GM10266 (cell line): ENCODE measurements around the gene SERTAD3.
"Not testable (repeated sequence)": the region's sequence is repeated elsewhere in the genome, so short reads cannot be mapped to it uniquely, and the experiment has no call there.

Experiments used
- DNase-seq: peaks from one replicate; pipeline ENCODE4 v3.0.0; 2012; ENCODE audit errors: extremely low spot score
- TF ChIP-seq, protein P1 (sequence below): IDR thresholded peaks from 2 replicates; pipeline ENCODE4 v1.5.1; 2012; ENCODE audit warnings: mild to moderate bottlenecking, low read depth; ENCODE audit not compliant: control insufficient read depth, insufficient read depth; ENCODE audit errors: missing control alignments

The SERTAD3 gene

DNA sequence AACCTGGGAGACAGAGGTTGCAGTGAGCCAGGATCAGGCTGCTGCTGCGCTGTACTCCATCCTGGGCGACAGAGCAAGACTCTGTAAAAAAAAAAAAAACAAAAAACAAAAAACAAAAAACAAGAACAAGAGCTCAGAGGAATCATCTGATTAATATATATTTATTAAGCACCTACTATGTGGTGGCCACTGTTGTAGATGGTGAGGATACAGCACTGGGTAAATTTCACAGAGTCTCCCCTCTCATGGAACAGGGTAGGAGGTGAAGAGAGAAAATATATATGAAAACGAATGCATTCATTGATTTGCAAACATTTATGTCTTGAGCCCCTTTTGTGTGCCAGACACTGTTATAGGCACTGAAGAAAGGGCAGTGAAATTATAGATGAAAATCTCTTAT, 12.4 kb downstream of the SERTAD3 start:
- TF ChIP-seq, protein P1, sequence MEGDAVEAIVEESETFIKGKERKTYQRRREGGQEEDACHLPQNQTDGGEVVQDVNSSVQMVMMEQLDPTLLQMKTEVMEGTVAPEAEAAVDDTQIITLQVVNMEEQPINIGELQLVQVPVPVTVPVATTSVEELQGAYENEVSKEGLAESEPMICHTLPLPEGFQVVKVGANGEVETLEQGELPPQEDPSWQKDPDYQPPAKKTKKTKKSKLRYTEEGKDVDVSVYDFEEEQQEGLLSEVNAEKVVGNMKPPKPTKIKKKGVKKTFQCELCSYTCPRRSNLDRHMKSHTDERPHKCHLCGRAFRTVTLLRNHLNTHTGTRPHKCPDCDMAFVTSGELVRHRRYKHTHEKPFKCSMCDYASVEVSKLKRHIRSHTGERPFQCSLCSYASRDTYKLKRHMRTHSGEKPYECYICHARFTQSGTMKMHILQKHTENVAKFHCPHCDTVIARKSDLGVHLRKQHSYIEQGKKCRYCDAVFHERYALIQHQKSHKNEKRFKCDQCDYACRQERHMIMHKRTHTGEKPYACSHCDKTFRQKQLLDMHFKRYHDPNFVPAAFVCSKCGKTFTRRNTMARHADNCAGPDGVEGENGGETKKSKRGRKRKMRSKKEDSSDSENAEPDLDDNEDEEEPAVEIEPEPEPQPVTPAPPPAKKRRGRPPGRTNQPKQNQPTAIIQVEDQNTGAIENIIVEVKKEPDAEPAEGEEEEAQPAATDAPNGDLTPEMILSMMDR: no peak
- no peak for DNase-seq

DNA sequence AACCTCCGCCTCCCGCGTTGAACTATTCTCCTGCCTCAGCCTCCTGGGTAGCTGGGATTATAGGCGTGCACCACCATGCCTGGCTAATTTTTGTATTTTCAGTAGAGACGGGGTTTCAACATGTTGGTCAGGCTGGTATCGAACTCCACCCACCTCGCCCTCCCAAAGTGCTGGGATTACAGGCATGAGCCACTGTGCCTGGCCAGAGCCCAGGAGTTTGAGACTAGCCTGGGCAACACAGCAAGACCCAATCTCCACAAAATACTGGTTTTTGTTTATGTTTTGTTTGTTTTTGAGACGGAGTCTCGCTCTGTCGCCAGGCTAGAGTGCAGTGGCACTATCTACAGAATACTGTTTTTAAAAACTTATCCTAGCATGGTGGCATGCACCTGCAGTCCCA, 13.9 kb downstream of the SERTAD3 start:
- DNase-seq: not testable (repeated sequence)

DNA sequence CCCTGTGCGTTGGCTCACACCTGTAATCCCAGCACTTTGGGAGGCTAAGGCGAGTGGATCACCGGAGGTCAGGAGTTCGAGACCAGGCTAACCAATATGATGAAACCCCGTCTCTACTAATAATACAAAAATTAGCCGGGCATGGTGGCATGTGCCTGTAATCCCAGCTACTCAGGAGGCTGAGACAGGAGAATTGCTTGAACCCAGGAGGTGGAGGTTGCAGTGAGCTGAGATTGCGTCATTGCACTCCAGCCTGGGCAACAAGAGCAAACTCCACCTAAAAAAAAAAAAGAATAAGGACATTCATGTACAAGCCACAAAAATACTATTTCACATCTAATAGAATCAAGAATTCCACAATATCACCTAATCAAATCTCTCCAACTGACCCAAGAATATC, 15.9 kb downstream of the SERTAD3 start:
- DNase-seq: not testable (repeated sequence)

DNA sequence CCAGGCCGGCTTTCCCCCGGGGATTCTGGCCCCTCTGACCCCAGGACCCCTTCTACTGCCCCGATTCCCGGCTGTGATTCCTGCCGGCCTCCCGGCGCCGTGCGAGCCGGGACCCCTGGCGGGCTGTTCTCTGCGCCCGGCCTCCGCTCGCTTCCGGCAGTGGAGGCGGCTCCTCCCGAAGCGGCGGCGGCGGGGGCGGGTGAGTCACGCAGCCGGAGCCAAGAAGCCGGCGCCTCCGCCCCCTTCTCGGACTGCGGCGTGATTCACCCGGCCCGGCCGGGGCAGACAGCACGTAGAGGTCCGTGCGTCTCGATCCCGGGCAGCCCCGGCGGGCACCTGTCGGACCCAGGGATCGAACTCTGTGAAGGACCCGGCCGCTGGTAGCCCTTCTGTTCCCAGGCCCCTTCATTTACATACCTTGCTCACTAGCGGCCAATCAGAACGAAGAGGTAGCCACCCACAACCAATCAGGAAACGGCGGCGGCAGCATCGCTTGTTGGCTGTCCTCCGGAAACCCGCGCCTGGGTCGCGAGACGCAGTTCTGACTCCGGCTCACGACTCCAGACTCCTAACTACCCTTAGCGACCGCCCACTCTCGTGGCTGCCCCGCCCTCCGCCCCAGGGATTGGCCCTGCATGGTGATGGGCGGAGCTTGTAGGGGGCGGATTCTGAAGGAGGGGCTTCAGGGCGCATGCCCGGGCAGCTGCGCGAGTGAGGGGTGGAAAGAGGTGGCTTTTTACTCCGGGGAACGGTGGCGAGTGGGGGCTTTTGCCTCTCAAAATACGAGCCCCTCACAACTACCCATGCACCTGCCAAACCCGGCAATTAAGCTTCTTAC, 18.5 kb downstream of the SERTAD3 start, which contains the start of gene SERTAD1:
TSS of gene SERTAD1 (minus strand) at position 543 of the 838 bp plus-strand sequence. CDS start 2,446 bp downstream, outside the sequence.
- peak; percentile 99 for DNase-seq
- TF ChIP-seq, protein P1: peak; percentile 56

DNA sequence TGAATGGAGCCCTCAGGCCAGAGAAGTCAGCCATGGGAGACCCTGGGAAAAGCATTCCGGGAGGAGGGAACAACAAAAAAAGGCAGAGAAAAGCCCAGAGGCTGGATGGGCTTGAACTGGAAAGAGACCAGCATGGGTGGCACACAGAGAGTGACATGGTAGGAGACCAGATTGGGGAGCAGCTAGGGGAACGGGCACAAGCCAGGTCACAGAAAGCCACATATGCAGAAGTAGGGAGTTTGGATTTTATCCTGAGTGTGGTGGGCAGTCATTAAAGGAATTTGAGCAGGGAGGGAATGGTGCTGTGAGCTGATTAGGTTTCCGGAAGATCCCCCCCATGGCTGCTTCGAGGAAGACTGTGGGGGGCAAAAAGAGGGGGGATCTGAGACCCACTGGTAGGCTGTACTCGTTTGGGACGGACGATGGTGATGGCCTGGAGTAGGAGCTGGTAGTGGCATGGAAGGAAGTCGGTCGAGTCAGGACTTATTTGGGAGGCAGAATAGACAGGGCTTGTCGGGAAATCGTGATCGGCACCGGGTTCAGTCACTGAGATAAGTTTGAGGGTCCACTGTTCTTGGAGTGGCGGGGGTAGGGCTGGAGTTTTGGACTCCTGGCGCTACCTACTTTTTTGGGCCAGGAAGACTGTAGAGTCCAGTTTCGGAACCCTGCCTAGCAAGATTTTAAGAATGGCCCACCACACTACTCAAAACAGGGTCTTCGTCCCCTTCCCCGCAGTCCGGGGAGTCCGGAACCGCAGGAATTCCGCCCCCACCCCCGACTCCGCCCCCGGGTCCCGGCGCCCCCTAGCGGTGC, 19.3 kb downstream of the SERTAD3 start:
- peak; percentile 55 for DNase-seq
- TF ChIP-seq, protein P1: no peak

DNA sequence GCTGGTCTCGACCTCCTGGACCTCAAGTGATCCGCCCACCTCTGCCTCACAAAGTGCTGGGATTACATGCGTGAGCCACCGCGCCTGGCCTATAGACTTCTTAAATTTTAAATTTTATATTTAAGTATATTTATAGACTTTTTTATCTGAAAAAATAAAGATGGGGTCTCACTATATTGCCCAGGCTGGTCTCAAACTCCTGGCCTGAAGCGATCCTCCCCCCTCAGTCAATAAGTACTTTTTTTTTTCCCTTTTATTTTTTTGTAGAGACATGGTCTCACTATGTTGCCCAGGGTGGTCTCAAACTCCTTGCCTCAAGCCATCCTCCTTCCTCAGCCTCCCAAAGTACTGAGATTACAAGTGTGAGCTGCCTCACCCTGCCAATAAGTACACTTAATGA, 20.2 kb downstream of the SERTAD3 start:
- TF ChIP-seq, protein P1: no peak

DNA sequence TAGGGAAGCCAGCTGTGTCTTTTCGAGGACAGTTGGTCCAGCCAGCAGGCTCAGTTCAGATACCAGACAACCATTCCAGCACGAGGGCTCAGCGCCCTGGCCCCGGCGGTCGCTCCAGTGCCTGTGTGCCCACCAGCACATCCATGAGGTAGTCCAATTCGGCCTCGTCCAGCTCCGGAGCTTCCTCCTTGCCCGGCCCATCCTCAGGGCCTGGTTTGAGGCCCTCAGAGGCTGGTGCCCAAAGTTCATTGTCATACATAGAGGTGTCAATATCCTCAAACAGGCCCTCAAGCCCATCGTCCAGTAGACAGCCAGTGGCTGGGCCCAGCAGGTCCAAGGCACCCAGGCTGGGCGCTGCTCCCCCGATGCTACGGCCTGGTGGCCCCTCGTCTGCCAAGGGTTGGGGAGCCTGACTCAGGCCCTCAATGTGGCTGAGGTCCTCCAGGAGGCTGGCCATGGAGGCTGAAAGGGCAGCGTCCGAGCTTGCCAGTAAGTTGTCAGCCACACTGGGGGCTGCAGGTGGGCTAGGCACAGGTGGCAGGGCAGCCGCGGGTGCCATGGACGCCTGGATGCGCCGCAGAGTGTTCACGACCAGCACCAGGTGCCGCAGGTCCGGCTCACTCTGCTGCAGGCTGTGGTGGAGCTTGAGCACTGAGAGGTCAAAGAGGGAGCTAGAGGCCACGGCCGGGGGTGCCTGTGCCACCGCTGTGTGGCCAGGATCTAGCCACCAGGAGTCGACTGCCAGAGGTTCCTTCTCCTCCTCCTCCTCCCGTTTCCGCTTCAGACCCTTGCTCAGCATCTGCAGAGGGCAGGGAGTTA, 21.2 kb downstream of the SERTAD3 start:
- TF ChIP-seq, protein P1: no peak
- DNase-seq: no peak

More for the DNA sequence above, 20.2 kb downstream of the SERTAD3 start:
- no peak for DNase-seq
